GM12891 (cell line): ENCODE results near the gene C4orf50.

Source experiments
- PAX5 ChIP-seq: IDR thresholded peaks from 2 replicates; pipeline ENCODE4 v1.6.1; 2011; ENCODE audit warnings: low read length, moderate library complexity, mild to moderate bottlenecking; ENCODE audit not compliant: insufficient read depth, severe bottlenecking
- POLR2A ChIP-seq: IDR thresholded peaks from 2 replicates; pipeline ENCODE4 v1.6.1; 2011; ENCODE audit warnings: low read depth, low read length, control low read depth
- POLR2AphosphoS5 ChIP-seq: IDR thresholded peaks from 2 replicates; pipeline ENCODE4 v1.6.1; 2011; ENCODE audit warnings: low read depth, low read length, control low read depth
- POU2F2 ChIP-seq: IDR thresholded peaks from 2 replicates; pipeline ENCODE4 v1.6.1; 2011; ENCODE audit warnings: low read depth, mild to moderate bottlenecking, control low read depth, low read length, moderate library complexity
- SPI1 ChIP-seq: IDR thresholded peaks from 2 replicates; pipeline ENCODE4 v1.6.1; 2011; ENCODE audit warnings: low read depth, low read length, control low read depth
- TAF1 ChIP-seq: IDR thresholded peaks from 2 replicates; pipeline ENCODE4 v1.6.1; 2011; ENCODE audit warnings: low read depth, low read length, control low read depth

- no peak for TF ChIP-seq POLR2AphosphoS5
- TF ChIP-seq TAF1 = no peak
- TF ChIP-seq POLR2A = no peak
- no peak for TF ChIP-seq SPI1
- TF ChIP-seq PAX5 = no peak
- TF ChIP-seq POU2F2 = no peak
Measured at GRCh38 chr4:5932035-5932568, 86.1 kb downstream of the C4orf50 start.
